ENCODE data around the gene ERH. TPM values are rescaled to one million over a fixed set of nuclear protein-coding genes. Genes with fewer than 3 reads are reported as not detected.

Gene ERH
- polyA plus RNA-seq, 3 donors, result 63.6 to 67.0 (median 64.3) TPM

DNA sequence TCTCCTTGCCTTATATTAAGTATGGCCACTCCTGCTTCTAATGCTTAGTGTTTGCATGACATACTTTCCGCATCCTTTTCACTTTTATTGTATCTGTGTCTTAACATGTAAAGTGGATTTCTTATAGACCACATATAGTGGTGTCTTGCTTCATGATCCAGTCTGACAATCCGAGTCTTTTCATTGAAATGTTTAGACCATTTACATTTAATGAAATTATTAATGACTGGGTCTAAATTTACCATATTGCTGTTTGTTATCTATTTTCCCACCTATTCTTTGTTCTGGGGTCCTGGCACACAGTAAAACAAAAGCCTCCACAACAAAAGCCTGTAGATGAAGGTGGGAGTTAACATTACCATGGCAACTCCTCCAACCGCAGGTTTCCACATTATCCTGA lies 22.9 kb downstream of the ERH start:
- no peaks in the 10 kb centered on the region for H4K20me1 ChIP-seq (ENCODE audit: insufficient read depth, low read length)
- WGBS (ENCODE audit: insufficient coverage), result no CpG with 5 or more reads among the region's 3 CpGs

DNA sequence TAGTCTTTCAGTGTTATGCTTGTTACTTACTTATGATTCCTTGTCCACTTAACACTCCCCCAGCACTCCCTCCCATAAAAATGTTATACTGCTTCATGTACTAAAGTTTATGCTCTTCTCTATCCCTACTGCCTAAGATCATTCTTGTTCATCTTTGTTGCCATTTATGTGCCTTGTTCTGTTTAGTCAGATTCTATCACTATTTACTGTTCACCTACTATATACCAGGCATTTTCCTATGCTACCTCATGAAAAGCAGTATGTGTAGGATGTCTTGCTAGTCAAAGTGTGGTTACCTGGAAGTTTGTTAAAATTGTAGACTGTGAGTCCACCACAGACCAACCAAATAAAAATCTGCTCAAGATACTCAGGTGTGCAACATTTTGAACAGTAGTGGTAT lies 23.9 kb downstream of the ERH start:
- Histone ChIP-seq H3K4me2 (replicated peaks; ENCODE audit: extremely low read depth, low read length, poor library complexity, severe bottlenecking) (no peak overlapping the region), H3K27me3 (ENCODE audit: control insufficient read depth in 2 of 2, insufficient read depth in 2 of 2, low read length in 2 of 2) (no peaks in the 10 kb centered on the region), H3K36me3 (replicated peaks in 1 of 2; ENCODE audit: control insufficient read depth in 1 of 2, insufficient read depth in 2 of 2, low read length in 2 of 2) (peaks cover 2 to 14% of the 10 kb centered on the region in 2 donors), H4K20me1 (ENCODE audit: insufficient read depth, low read length) (no peaks in the 10 kb centered on the region), H3K27ac (ENCODE audit: low read depth in 1 of 2, low read length in 2 of 2) (no peak overlapping the region), H3K79me2 (ENCODE audit: insufficient read depth, low read length) (no peaks in the 10 kb centered on the region), H3K9me3 (replicated peaks in 1 of 2; ENCODE audit: control insufficient read depth in 1 of 2, insufficient read depth in 1 of 2, low read length in 2 of 2) (no peaks in the 10 kb centered on the region), H3K4me1 (ENCODE audit: control insufficient read depth in 1 of 2, insufficient read depth in 2 of 2, low read length in 2 of 2) (peaks cover 18 to 26% of the 10 kb centered on the region in 2 donors), H2AFZ (ENCODE audit: insufficient read depth, low read depth, low read length, poor library complexity, severe bottlenecking) (no peak overlapping the region), H3K9ac (ENCODE audit: insufficient read depth, low read length, poor library complexity, severe bottlenecking) (no peak overlapping the region), H3K4me3 (replicated peaks in 1 of 3; ENCODE audit: low read depth in 2 of 3, low read length in 3 of 3) (no peak overlapping the region)
- H3K4me3 Mint-ChIP-seq, result no peak overlapping the region
- peaks cover 23% of the 10 kb centered on the region for H3K4me1 Mint-ChIP-seq
- intact Hi-C loops (cut with micrococcal nuclease), result no loop called here
- H3K27ac Mint-ChIP-seq, result no peak overlapping the region
- no peak for DNase-seq
- peaks cover 0 to 9% (median 5%) of the 10 kb centered on the region in 7 donors for H3K9me3 Mint-ChIP-seq
- TF ChIP-seq, protein P1, sequence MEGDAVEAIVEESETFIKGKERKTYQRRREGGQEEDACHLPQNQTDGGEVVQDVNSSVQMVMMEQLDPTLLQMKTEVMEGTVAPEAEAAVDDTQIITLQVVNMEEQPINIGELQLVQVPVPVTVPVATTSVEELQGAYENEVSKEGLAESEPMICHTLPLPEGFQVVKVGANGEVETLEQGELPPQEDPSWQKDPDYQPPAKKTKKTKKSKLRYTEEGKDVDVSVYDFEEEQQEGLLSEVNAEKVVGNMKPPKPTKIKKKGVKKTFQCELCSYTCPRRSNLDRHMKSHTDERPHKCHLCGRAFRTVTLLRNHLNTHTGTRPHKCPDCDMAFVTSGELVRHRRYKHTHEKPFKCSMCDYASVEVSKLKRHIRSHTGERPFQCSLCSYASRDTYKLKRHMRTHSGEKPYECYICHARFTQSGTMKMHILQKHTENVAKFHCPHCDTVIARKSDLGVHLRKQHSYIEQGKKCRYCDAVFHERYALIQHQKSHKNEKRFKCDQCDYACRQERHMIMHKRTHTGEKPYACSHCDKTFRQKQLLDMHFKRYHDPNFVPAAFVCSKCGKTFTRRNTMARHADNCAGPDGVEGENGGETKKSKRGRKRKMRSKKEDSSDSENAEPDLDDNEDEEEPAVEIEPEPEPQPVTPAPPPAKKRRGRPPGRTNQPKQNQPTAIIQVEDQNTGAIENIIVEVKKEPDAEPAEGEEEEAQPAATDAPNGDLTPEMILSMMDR (IDR thresholded peaks at IDR 0.05), result no peak
- H3K36me3 Mint-ChIP-seq, result peaks cover 30% of the 10 kb centered on the region in 2 donors
- no peaks in the 10 kb centered on the region for H3K27me3 Mint-ChIP-seq (ENCODE audit: low read depth in 3 of 3)

More for the DNA sequence above, 22.9 kb downstream of the ERH start:
- TF ChIP-seq, protein P1 (IDR thresholded peaks at IDR 0.05), result no peak
- Histone ChIP-seq H3K9ac (ENCODE audit: insufficient read depth, low read length, poor library complexity, severe bottlenecking) (no peak overlapping the region), H3K79me2 (ENCODE audit: insufficient read depth, low read length) (no peaks in the 10 kb centered on the region), H3K9me3 (replicated peaks in 1 of 2; ENCODE audit: control insufficient read depth in 1 of 2, insufficient read depth in 1 of 2, low read length in 2 of 2) (no peaks in the 10 kb centered on the region), H2AFZ (ENCODE audit: insufficient read depth, low read depth, low read length, poor library complexity, severe bottlenecking) (no peak overlapping the region), H3K36me3 (replicated peaks in 1 of 2; ENCODE audit: control insufficient read depth in 1 of 2, insufficient read depth in 2 of 2, low read length in 2 of 2) (peaks cover 11 to 24% of the 10 kb centered on the region in 2 donors), H3K4me1 (ENCODE audit: control insufficient read depth in 1 of 2, insufficient read depth in 2 of 2, low read length in 2 of 2) (peaks cover 18 to 26% of the 10 kb centered on the region in 2 donors), H3K27me3 (ENCODE audit: control insufficient read depth in 2 of 2, insufficient read depth in 2 of 2, low read length in 2 of 2) (no peaks in the 10 kb centered on the region), H3K27ac (ENCODE audit: low read depth in 1 of 2, low read length in 2 of 2) (no peak overlapping the region), H3K4me2 (replicated peaks; ENCODE audit: extremely low read depth, low read length, poor library complexity, severe bottlenecking) (no peak overlapping the region), H3K4me3 (replicated peaks in 1 of 3; ENCODE audit: low read depth in 2 of 3, low read length in 3 of 3) (no peak overlapping the region)
- Mint-ChIP-seq H3K27ac (peak overlapping the region in 1 of 7 donors; percentile 89), H3K9me3 (peaks cover 0 to 9% (median 5%) of the 10 kb centered on the region in 7 donors), H3K4me1 (peaks cover 23% of the 10 kb centered on the region), H3K4me3 (no peak overlapping the region), H3K27me3 (ENCODE audit: low read depth in 3 of 3) (no peaks in the 10 kb centered on the region), H3K36me3 (peaks cover 40% of the 10 kb centered on the region in 2 donors)
- no peak for DNase-seq
- intact Hi-C loops (cut with micrococcal nuclease), result no loop called here
